Amygdala (tissue), 56 donors: Measurements from ENCODE around the gene COBLL1.
"Not testable (repeated sequence)": the region's sequence is repeated elsewhere in the genome, so short reads cannot be mapped to it uniquely, and the experiment has no call there.

ENCODE experiments used
- DNase-seq, 56 donors: peaks; one replicate each; lab custom pipeline; 2025; lab: John Stamatoyannopoulos, UW

COBLL1 gene

GRCh38 chr2:164859906-164860693 lies 18.5 kb upstream of the COBLL1 start:
- not testable (repeated sequence) for DNase-seq

GRCh38 chr2:164859251-164859818 lies 17.7 kb upstream of the COBLL1 start:
- no peak for DNase-seq

- no peak for DNase-seq
Observed at GRCh38 chr2:164852086-164852485, 10.5 kb upstream of the COBLL1 start.

- no peak for DNase-seq
Observed at GRCh38 chr2:164850235-164850634, 8.6 kb upstream of the COBLL1 start.

- DNase-seq = no peak
Observed at GRCh38 chr2:164849506-164849905, 7.9 kb upstream of the COBLL1 start.

- no peak for DNase-seq
Observed at GRCh38 chr2:164847981-164848741, 6.5 kb upstream of the COBLL1 start.

- no peak for DNase-seq
Observed at GRCh38 chr2:164847291-164847690, 5.7 kb upstream of the COBLL1 start.

GRCh38 chr2:164846276-164846675 lies 4.7 kb upstream of the COBLL1 start:
- no peak for DNase-seq

GRCh38 chr2:164843346-164843911 lies 1.8 kb upstream of the COBLL1 start:
- no peak for DNase-seq

- no peak for DNase-seq
Observed at GRCh38 chr2:164842624-164842966, 972 bp upstream of the COBLL1 start.

GRCh38 chr2:164840930-164841718 lies 499 bp downstream of the COBLL1 start:
- peak in 24 of 56 donors; percentile 2 to 43 (median 16) for DNase-seq

GRCh38 chr2:164840458-164840929 lies 1.1 kb downstream of the COBLL1 start:
- DNase-seq = peak in 7 of 56 donors; percentile 1 to 27 (median 4)

GRCh38 chr2:164839914-164840457 lies 1.6 kb downstream of the COBLL1 start:
- no peak for DNase-seq

- DNase-seq = no peak
Observed at GRCh38 chr2:164837807-164838206, 3.8 kb downstream of the COBLL1 start.

- DNase-seq = no peak
Observed at GRCh38 chr2:164836907-164837306, 4.7 kb downstream of the COBLL1 start.

GRCh38 chr2:164835302-164835701 lies 6.3 kb downstream of the COBLL1 start:
- DNase-seq = no peak

GRCh38 chr2:164831887-164832286 lies 9.7 kb downstream of the COBLL1 start:
- DNase-seq = no peak

GRCh38 chr2:164831180-164831579 lies 10.4 kb downstream of the COBLL1 start:
- no peak for DNase-seq

- DNase-seq = no peak
Observed at GRCh38 chr2:164826293-164827243, 15.1 kb downstream of the COBLL1 start.
